ENCODE measurements around the gene ZBTB47. TPM values are rescaled to one million over a fixed set of nuclear protein-coding genes. Genes with fewer than 3 reads are reported as not detected.
A peak's percentile ranks its signal among the peaks of the same experiment; 100 is the strongest.

ZBTB47 gene
- total RNA-seq, 1 donor from 2014 or later, result 20.0 TPM

DNA sequence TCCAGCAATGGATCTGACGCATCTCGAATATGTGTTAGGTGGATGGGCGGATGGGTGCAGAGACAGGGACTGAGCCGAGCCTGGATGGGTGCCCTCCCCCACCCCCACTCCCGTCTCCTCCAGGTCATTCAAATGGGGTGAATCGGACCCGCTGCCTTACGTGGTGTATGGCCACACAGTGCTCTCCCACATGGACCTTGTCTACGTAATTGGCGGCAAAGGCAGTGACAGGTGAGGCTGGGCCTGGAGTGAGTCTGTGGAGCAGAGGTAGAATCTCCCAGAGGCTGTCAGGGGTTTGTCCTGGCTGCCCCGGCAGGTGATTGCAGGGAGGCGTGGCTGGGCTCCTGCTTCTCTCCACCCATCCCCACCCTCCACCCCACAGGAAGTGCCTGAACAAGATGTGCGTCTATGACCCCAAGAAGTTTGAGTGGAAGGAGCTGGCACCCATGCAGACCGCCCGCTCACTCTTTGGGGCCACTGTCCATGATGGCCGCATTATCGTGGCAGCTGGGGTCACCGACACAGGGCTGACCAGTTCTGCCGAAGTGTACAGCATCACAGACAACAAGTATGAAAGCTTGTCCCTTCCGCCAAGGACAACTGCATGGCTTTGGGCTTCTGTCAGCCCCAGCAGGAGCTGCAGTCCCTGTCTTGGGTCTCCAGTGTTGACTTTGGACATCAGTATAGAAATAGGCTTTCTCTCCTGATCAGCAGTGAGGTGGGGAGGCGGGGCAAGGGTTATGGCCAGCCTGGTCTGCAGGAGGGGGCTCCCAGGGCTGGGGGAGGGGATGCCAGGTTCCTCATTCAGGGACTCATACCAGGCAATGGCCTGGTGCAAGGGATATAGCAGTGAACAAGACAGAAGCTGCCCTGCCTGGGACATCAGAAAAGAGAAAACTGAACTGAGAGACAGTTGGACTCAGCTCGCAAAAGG lies 35.3 kb downstream of the ZBTB47 start:
- H3K4me1 ChIP-seq, result no peaks in the 10 kb centered on the region
- peaks cover 18% of the 10 kb centered on the region for H3K27me3 ChIP-seq (ENCODE audit: low read depth)
- no peak overlapping the region for H3K4me3 ChIP-seq
- intact Hi-C loops (cut with DNase I), result no loop called here
- H3K27ac ChIP-seq, result no peak overlapping the region
- TF ChIP-seq CTCF (IDR thresholded peaks at IDR 0.05), result no peak
- DNase-seq, result peak; percentile 28
- no peaks in the 10 kb centered on the region for H3K9me3 ChIP-seq
- no peak for ATAC-seq
- H3K36me3 ChIP-seq, result no peaks in the 10 kb centered on the region

DNA sequence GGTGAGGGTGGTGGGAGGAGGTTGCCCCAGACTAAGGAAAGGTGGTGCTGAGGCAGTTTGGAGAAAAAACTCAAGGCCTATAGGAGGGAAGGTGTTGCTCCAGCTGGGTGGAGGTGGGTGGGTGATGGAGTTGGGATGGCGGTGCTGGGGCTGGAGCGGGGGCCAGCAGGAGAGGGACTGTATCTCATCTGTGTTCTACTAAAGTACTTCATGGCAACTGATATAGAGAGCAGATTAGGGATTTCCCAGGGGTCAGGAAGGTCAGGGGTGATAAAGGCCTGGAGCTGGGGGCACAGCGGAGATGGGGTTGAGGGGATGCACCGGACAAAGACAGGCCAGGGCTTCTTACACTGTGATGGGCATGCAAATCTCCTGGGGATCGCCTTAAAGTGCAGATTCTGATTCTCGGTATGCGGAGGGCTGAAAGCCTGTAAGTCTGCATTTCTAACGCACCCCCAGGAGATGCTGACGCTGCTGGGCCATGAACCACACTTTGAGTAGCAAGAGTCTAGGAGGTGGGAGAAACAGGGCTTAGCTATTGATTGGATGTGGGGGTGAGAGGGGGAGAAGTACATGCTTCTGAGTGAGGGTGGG lies 36.0 kb downstream of the ZBTB47 start:
- intact Hi-C loops (cut with DNase I), result no loop called here
- no peak for TF ChIP-seq CTCF (IDR thresholded peaks at IDR 0.05)
- peak; percentile 15 for DNase-seq

DNA sequence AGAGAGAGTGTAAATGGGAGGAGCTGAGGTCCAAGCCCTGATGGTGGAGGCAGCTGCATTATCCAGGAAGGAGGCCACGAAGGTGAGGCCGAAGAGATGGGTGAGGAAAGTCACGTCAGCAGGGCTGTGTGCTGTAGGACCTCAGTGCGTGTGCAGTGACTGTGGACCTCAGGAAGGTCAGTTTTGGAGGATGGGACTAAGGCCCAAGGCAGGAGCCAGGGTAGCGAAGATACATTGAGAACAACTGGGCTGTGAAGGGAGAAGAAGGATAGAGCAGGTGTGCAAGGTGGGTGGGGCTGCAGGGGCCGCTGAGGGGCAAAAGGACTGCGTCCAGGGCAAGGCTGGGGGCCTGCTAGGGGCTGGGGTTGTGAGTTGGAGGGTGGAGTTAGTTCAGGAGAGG lies 36.7 kb downstream of the ZBTB47 start:
- Histone ChIP-seq H3K36me3 (no peaks in the 10 kb centered on the region), H3K9me3 (no peaks in the 10 kb centered on the region), H3K4me3 (no peak overlapping the region), H3K4me1 (no peaks in the 10 kb centered on the region), H3K27me3 (ENCODE audit: low read depth) (peaks cover 18% of the 10 kb centered on the region), H3K27ac (no peak overlapping the region)
- DNase-seq (peak; percentile 14), ATAC-seq (no peak)
- TF ChIP-seq CTCF (IDR thresholded peaks at IDR 0.05), result no peak
- intact Hi-C loops (cut with DNase I), result no loop called here

More for the DNA sequence above, 36.0 kb downstream of the ZBTB47 start:
- peaks cover 18% of the 10 kb centered on the region for H3K27me3 ChIP-seq (ENCODE audit: low read depth)
- no peaks in the 10 kb centered on the region for H3K36me3 ChIP-seq
- ATAC-seq, result no peak
- H3K4me3 ChIP-seq, result no peak overlapping the region
- H3K27ac ChIP-seq, result no peak overlapping the region
- H3K4me1 ChIP-seq, result no peaks in the 10 kb centered on the region
- no peaks in the 10 kb centered on the region for H3K9me3 ChIP-seq

- DNase-seq (peak; percentile 39), ATAC-seq (no peak)
- H3K27ac ChIP-seq, result no peak overlapping the region
- intact Hi-C loops (cut with DNase I), result no loop called here
- no peaks in the 10 kb centered on the region for H3K4me1 ChIP-seq
- no peaks in the 10 kb centered on the region for H3K9me3 ChIP-seq
- no peak overlapping the region for H3K4me3 ChIP-seq
- TF ChIP-seq CTCF (IDR thresholded peaks at IDR 0.05), result no peak
- H3K36me3 ChIP-seq, result no peaks in the 10 kb centered on the region
- H3K27me3 ChIP-seq (ENCODE audit: low read depth), result peaks cover 9% of the 10 kb centered on the region
Observed at GRCh38 chr3:42690766-42691680, 37.5 kb downstream of the ZBTB47 start.
